ENCODE data around the gene KCNMB2.
"Not testable (repeated sequence)": the region's sequence is repeated elsewhere in the genome, so short reads cannot be mapped to it uniquely, and the experiment has no call there.

KCNMB2 gene

GRCh38 chr3:178546079-178546478 lies 9.8 kb downstream of the KCNMB2 start:
- no peaks in the 10 kb centered on the region for H3K79me2 ChIP-seq (ENCODE audit: low read length)
- H3K9me3 ChIP-seq (ENCODE audit: insufficient read depth, low read length) = no peaks in the 10 kb centered on the region
- H3K9ac ChIP-seq (ENCODE audit: low read length) = no peak overlapping the region
- H3K36me3 ChIP-seq (replicated peaks; ENCODE audit: low read depth, low read length) = no peaks in the 10 kb centered on the region
- H4K20me1 ChIP-seq (ENCODE audit: insufficient read depth, low read length) = no peaks in the 10 kb centered on the region
- peak overlapping the region; percentile 42 for H3K4me2 ChIP-seq (ENCODE audit: low read length)
- peak overlapping the region; percentile 55 for H2AFZ ChIP-seq (ENCODE audit: low read depth, low read length)
- H3K4me3 ChIP-seq (ENCODE audit: low read length) = no peak overlapping the region
- TF ChIP-seq CTCF (IDR thresholded peaks at IDR 0.05; ENCODE audit: low read depth, low read length) (no peak), EZH2phosphoT487 (IDR thresholded peaks at IDR 0.05; ENCODE audit: low read depth) (no peak)
- peaks cover 19% of the 10 kb centered on the region for H3K4me1 ChIP-seq (ENCODE audit: low read length)
- H3K27ac ChIP-seq (ENCODE audit: low read length) = no peak overlapping the region
- no peaks in the 10 kb centered on the region for H3K27me3 ChIP-seq (ENCODE audit: low read depth, low read length)

GRCh38 chr3:178549426-178549825 lies 13.2 kb downstream of the KCNMB2 start:
- peaks cover 19% of the 10 kb centered on the region for H3K4me1 ChIP-seq (ENCODE audit: low read length)
- not testable (repeated sequence) for H3K9me3 ChIP-seq (ENCODE audit: insufficient read depth, low read length); H3K27me3 ChIP-seq (ENCODE audit: low read depth, low read length)

GRCh38 chr3:178551916-178552321 lies 15.7 kb downstream of the KCNMB2 start:
- Histone ChIP-seq H2AFZ (ENCODE audit: low read depth, low read length) (no peak overlapping the region), H3K4me1 (ENCODE audit: low read length) (peaks cover 4% of the 10 kb centered on the region; the same call in 1 of the 2 replicates), H3K79me2 (ENCODE audit: low read length) (no peaks in the 10 kb centered on the region), H3K9ac (ENCODE audit: low read length) (no peak overlapping the region), H4K20me1 (ENCODE audit: insufficient read depth, low read length) (no peaks in the 10 kb centered on the region), H3K4me3 (ENCODE audit: low read length) (no peak overlapping the region), H3K27me3 (ENCODE audit: low read depth, low read length) (no peaks in the 10 kb centered on the region), H3K36me3 (replicated peaks; ENCODE audit: low read depth, low read length) (no peaks in the 10 kb centered on the region), H3K4me2 (ENCODE audit: low read length) (no peak overlapping the region), H3K27ac (ENCODE audit: low read length) (no peak overlapping the region), H3K9me3 (ENCODE audit: insufficient read depth, low read length) (no peaks in the 10 kb centered on the region)
- TF ChIP-seq EZH2phosphoT487 (IDR thresholded peaks at IDR 0.05; ENCODE audit: low read depth) (no peak), CTCF (IDR thresholded peaks at IDR 0.05; ENCODE audit: low read depth, low read length) (no peak)

More at GRCh38 chr3:178549426-178549825, 13.2 kb downstream of the KCNMB2 start:
- not testable (repeated sequence) for H3K9ac ChIP-seq (ENCODE audit: low read length); H3K4me3 ChIP-seq (ENCODE audit: low read length); H4K20me1 ChIP-seq (ENCODE audit: insufficient read depth, low read length); H2AFZ ChIP-seq (ENCODE audit: low read depth, low read length); H3K79me2 ChIP-seq (ENCODE audit: low read length); H3K27ac ChIP-seq (ENCODE audit: low read length); H3K36me3 ChIP-seq (replicated peaks; ENCODE audit: low read depth, low read length); H3K4me2 ChIP-seq (ENCODE audit: low read length)

- H3K79me2 ChIP-seq (ENCODE audit: low read length) = no peaks in the 10 kb centered on the region
- no peaks in the 10 kb centered on the region for H3K27me3 ChIP-seq (ENCODE audit: low read depth, low read length)
- H2AFZ ChIP-seq (ENCODE audit: low read depth, low read length) = no peak overlapping the region
- H3K9ac ChIP-seq (ENCODE audit: low read length) = no peak overlapping the region
- H3K27ac ChIP-seq (ENCODE audit: low read length) = no peak overlapping the region
- no peaks in the 10 kb centered on the region for H4K20me1 ChIP-seq (ENCODE audit: insufficient read depth, low read length)
- H3K4me1 ChIP-seq (ENCODE audit: low read length) = no peaks in the 10 kb centered on the region
- no peak overlapping the region for H3K4me2 ChIP-seq (ENCODE audit: low read length)
- no peak overlapping the region for H3K4me3 ChIP-seq (ENCODE audit: low read length)
- no peaks in the 10 kb centered on the region for H3K9me3 ChIP-seq (ENCODE audit: insufficient read depth, low read length)
- TF ChIP-seq EZH2phosphoT487 (IDR thresholded peaks at IDR 0.05; ENCODE audit: low read depth) (no peak), CTCF (IDR thresholded peaks at IDR 0.05; ENCODE audit: low read depth, low read length) (no peak)
- no peaks in the 10 kb centered on the region for H3K36me3 ChIP-seq (replicated peaks; ENCODE audit: low read depth, low read length)
Observed at GRCh38 chr3:178558637-178559036, 22.4 kb downstream of the KCNMB2 start.

GRCh38 chr3:178560759-178561158 lies 24.5 kb downstream of the KCNMB2 start:
- no peak overlapping the region for H3K9ac ChIP-seq (ENCODE audit: low read length)
- H3K4me2 ChIP-seq (ENCODE audit: low read length) = no peak overlapping the region

More at GRCh38 chr3:178560759-178561158, 24.5 kb downstream of the KCNMB2 start:
- H2AFZ ChIP-seq (ENCODE audit: low read depth, low read length) = no peak overlapping the region
- TF ChIP-seq EZH2phosphoT487 (IDR thresholded peaks at IDR 0.05; ENCODE audit: low read depth) = no peak
- no peak for TF ChIP-seq CTCF (IDR thresholded peaks at IDR 0.05; ENCODE audit: low read depth, low read length)
- no peaks in the 10 kb centered on the region for H3K9me3 ChIP-seq (ENCODE audit: insufficient read depth, low read length)
- no peaks in the 10 kb centered on the region for H3K4me1 ChIP-seq (ENCODE audit: low read length)
- H3K36me3 ChIP-seq (replicated peaks; ENCODE audit: low read depth, low read length) = no peaks in the 10 kb centered on the region
- H3K4me3 ChIP-seq (ENCODE audit: low read length) = no peak overlapping the region
- no peak overlapping the region for H3K27ac ChIP-seq (ENCODE audit: low read length)
- no peaks in the 10 kb centered on the region for H3K27me3 ChIP-seq (ENCODE audit: low read depth, low read length)
- H3K79me2 ChIP-seq (ENCODE audit: low read length) = no peaks in the 10 kb centered on the region
- H4K20me1 ChIP-seq (ENCODE audit: insufficient read depth, low read length) = no peaks in the 10 kb centered on the region

Measured in OCI-LY3 (cell line).